ENCODE data around the gene MFSD12. TPM values are rescaled to one million over a fixed set of nuclear protein-coding genes. Genes with fewer than 3 reads are reported as not detected.

MFSD12 gene
- total and polyA plus RNA-seq, 2 experiments from 2014 or later = 35.3 to 91.1 TPM

- no peaks in the 10 kb centered on the region for H3K9me3 Mint-ChIP-seq
- no peaks in the 10 kb centered on the region for H3K36me3 ChIP-seq (ENCODE audit: insufficient read depth)
- H3K4me3 ChIP-seq = no peak overlapping the region
- no peak overlapping the region for H3K4me2 ChIP-seq
- H3K27me3 Mint-ChIP-seq (ENCODE audit: insufficient read depth, low read depth, poor library complexity) = peaks cover 10% of the 10 kb centered on the region
- H3K4me1 ChIP-seq (ENCODE audit: insufficient read depth) = peaks cover 10% of the 10 kb centered on the region
- no peaks in the 10 kb centered on the region for H4K20me1 ChIP-seq (replicated peaks; ENCODE audit: insufficient read depth)
- TF ChIP-seq CREB1 (CRISPR knock-in tag; IDR thresholded peaks at IDR 0.05; ENCODE audit: low read depth) = no peak
- no peak for TF ChIP-seq ETS1 (IDR thresholded peaks at IDR 0.05)
- TF ChIP-seq JUNB (IDR thresholded peaks at IDR 0.05; ENCODE audit: unreplicated experiment) = no peak
- TF ChIP-seq, protein P1, sequence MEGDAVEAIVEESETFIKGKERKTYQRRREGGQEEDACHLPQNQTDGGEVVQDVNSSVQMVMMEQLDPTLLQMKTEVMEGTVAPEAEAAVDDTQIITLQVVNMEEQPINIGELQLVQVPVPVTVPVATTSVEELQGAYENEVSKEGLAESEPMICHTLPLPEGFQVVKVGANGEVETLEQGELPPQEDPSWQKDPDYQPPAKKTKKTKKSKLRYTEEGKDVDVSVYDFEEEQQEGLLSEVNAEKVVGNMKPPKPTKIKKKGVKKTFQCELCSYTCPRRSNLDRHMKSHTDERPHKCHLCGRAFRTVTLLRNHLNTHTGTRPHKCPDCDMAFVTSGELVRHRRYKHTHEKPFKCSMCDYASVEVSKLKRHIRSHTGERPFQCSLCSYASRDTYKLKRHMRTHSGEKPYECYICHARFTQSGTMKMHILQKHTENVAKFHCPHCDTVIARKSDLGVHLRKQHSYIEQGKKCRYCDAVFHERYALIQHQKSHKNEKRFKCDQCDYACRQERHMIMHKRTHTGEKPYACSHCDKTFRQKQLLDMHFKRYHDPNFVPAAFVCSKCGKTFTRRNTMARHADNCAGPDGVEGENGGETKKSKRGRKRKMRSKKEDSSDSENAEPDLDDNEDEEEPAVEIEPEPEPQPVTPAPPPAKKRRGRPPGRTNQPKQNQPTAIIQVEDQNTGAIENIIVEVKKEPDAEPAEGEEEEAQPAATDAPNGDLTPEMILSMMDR (conservative IDR thresholded peaks at IDR 0.05; ENCODE audit: low read depth in 2 of 2) = no peak
- TF ChIP-seq, protein P2, sequence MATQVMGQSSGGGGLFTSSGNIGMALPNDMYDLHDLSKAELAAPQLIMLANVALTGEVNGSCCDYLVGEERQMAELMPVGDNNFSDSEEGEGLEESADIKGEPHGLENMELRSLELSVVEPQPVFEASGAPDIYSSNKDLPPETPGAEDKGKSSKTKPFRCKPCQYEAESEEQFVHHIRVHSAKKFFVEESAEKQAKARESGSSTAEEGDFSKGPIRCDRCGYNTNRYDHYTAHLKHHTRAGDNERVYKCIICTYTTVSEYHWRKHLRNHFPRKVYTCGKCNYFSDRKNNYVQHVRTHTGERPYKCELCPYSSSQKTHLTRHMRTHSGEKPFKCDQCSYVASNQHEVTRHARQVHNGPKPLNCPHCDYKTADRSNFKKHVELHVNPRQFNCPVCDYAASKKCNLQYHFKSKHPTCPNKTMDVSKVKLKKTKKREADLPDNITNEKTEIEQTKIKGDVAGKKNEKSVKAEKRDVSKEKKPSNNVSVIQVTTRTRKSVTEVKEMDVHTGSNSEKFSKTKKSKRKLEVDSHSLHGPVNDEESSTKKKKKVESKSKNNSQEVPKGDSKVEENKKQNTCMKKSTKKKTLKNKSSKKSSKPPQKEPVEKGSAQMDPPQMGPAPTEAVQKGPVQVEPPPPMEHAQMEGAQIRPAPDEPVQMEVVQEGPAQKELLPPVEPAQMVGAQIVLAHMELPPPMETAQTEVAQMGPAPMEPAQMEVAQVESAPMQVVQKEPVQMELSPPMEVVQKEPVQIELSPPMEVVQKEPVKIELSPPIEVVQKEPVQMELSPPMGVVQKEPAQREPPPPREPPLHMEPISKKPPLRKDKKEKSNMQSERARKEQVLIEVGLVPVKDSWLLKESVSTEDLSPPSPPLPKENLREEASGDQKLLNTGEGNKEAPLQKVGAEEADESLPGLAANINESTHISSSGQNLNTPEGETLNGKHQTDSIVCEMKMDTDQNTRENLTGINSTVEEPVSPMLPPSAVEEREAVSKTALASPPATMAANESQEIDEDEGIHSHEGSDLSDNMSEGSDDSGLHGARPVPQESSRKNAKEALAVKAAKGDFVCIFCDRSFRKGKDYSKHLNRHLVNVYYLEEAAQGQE (IDR thresholded peaks at IDR 0.05; ENCODE audit: unreplicated experiment) = no peak
- no peak for TF ChIP-seq EZH2phosphoT487 (IDR thresholded peaks at IDR 0.05; ENCODE audit: unreplicated experiment)
- no peak for TF ChIP-seq EZH2 (IDR thresholded peaks at IDR 0.05; ENCODE audit: low read depth, unreplicated experiment)
- TF ChIP-seq ZNF462 (CRISPR knock-in tag; IDR thresholded peaks at IDR 0.05) = no peak
- no peak for TF ChIP-seq STAT1 (IDR thresholded peaks at IDR 0.05; ENCODE audit: unreplicated experiment)
- no peak for TF ChIP-seq NANOG (IDR thresholded peaks at IDR 0.05; ENCODE audit: borderline replicate concordance)
- TF ChIP-seq POLR2AphosphoS5 (IDR thresholded peaks at IDR 0.05; ENCODE audit: low read depth) = no peak
- TF ChIP-seq ZNF114 (CRISPR knock-in tag; IDR thresholded peaks at IDR 0.05) = no peak
- TF ChIP-seq ZNF331 (CRISPR knock-in tag; IDR thresholded peaks at IDR 0.05; ENCODE audit: low read depth) = no peak
- H3K36me3 Mint-ChIP-seq (ENCODE audit: low read depth) = no peaks in the 10 kb centered on the region
- DNase-seq (ENCODE audit: low spot score) = no peak
- H3K79me2 ChIP-seq (replicated peaks; ENCODE audit: insufficient read depth) = no peaks in the 10 kb centered on the region
- no peaks in the 10 kb centered on the region for H3K9me2 ChIP-seq (ENCODE audit: insufficient read depth)
- no peak overlapping the region for H3K4me3 Mint-ChIP-seq
- ATAC-seq = no peak
- H3K27ac Mint-ChIP-seq = no peak overlapping the region
- peaks cover 4% of the 10 kb centered on the region; the same call in 1 of the 2 replicates for H3F3A ChIP-seq (replicated peaks; ENCODE audit: low read depth)
- H3K27ac ChIP-seq (ENCODE audit: low read depth) = no peak overlapping the region
- peaks cover 11% of the 10 kb centered on the region for H3K27me3 ChIP-seq (ENCODE audit: insufficient read depth)
- H2AFZ ChIP-seq = no peak overlapping the region
- peaks cover 10% of the 10 kb centered on the region for H3K4me1 Mint-ChIP-seq
Observed at GRCh38 chr19:3603121-3603811, 45.9 kb upstream of the MFSD12 start.

Data from GM23338 (cell line).